ENCODE results near the gene LAMA2. TPM values are rescaled to one million over a fixed set of nuclear protein-coding genes. Genes with fewer than 3 reads are reported as not detected.

The LAMA2 gene
- total RNA-seq, 4 donors from 2014 or later: 115 to 153 (median 134) TPM

DNA sequence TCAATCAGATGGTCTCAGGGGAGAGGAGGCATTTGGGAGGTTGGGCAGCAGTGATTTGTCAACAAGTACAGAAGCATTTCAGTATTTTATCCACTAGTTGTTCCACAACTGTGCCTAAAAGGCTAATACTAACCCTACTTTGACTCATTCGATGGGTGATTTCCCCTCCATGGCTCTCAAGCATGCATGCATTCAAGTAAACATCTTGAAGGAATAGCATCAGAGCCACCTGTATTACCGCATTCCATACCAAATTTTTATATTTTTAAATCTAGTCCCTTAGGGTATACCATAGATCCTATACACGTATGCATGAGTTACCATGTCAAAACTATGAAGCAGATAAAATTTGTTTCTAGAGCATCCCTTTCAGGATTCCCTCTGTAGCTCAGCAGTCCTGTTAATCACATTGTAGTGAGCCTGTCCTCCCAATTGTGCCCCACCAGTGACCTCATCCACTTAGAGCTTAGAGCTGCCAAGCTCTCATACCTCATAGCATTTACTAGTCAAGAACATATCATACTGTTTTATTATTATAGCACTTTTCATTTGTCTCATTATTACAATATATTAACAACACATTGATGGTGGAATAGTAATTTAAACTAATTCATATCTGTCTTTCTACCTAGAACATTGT lies 213.8 kb downstream of the LAMA2 start:
- no peaks in the 10 kb centered on the region for H3K27me3 ChIP-seq
- intact Hi-C loops (cut with DNase I): no loop called here
- 96% methylated on average over 3 of the region's 3 CpGs for WGBS
- TF ChIP-seq, protein P1, sequence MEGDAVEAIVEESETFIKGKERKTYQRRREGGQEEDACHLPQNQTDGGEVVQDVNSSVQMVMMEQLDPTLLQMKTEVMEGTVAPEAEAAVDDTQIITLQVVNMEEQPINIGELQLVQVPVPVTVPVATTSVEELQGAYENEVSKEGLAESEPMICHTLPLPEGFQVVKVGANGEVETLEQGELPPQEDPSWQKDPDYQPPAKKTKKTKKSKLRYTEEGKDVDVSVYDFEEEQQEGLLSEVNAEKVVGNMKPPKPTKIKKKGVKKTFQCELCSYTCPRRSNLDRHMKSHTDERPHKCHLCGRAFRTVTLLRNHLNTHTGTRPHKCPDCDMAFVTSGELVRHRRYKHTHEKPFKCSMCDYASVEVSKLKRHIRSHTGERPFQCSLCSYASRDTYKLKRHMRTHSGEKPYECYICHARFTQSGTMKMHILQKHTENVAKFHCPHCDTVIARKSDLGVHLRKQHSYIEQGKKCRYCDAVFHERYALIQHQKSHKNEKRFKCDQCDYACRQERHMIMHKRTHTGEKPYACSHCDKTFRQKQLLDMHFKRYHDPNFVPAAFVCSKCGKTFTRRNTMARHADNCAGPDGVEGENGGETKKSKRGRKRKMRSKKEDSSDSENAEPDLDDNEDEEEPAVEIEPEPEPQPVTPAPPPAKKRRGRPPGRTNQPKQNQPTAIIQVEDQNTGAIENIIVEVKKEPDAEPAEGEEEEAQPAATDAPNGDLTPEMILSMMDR (IDR thresholded peaks at IDR 0.05): no peak
- TF ChIP-seq POLR2AphosphoS5 (IDR thresholded peaks at IDR 0.05): no peak
- TF ChIP-seq EP300 (IDR thresholded peaks at IDR 0.05): no peak
- TF ChIP-seq POLR2A (IDR thresholded peaks at IDR 0.05; ENCODE audit: low read depth): no peak
- H3K36me3 ChIP-seq: peaks cover 0 to 5% (median 0%) of the 10 kb centered on the region in 4 donors
- H3K4me1 ChIP-seq: peaks cover 0 to 8% (median 0%) of the 10 kb centered on the region in 4 donors
- H3K27ac ChIP-seq (replicated peaks in 1 of 4): no peak overlapping the region
- no peak for DNase-seq (ENCODE audit: extremely low spot score)
- H3K4me3 ChIP-seq: no peak overlapping the region
- no peaks in the 10 kb centered on the region for H3K9me3 ChIP-seq

- intact Hi-C loops (cut with DNase I): no loop called here
- DNase-seq (ENCODE audit: extremely low spot score): no peak
- H3K4me1 ChIP-seq: peaks cover 0 to 11% (median 0%) of the 10 kb centered on the region in 4 donors
- H3K4me3 ChIP-seq: no peak overlapping the region
- WGBS: 80% methylated on average over 9 of the region's 9 CpGs
- no peaks in the 10 kb centered on the region for H3K9me3 ChIP-seq
- no peak overlapping the region for H3K27ac ChIP-seq (replicated peaks in 1 of 4)
- TF ChIP-seq POLR2A (IDR thresholded peaks at IDR 0.05; ENCODE audit: low read depth): no peak
- no peak for TF ChIP-seq EP300 (IDR thresholded peaks at IDR 0.05)
- no peak for TF ChIP-seq POLR2AphosphoS5 (IDR thresholded peaks at IDR 0.05)
- TF ChIP-seq, protein P1 (IDR thresholded peaks at IDR 0.05): no peak
- H3K27me3 ChIP-seq: no peaks in the 10 kb centered on the region
- H3K36me3 ChIP-seq: peaks cover 0 to 5% (median 0%) of the 10 kb centered on the region in 4 donors
These were observed 215.2 kb downstream of the LAMA2 start for GRCh38 chr6:129098061-129098553.

GRCh38 chr6:129099696-129100095 lies 216.8 kb downstream of the LAMA2 start:
- Histone ChIP-seq H3K36me3 (peaks cover 0 to 5% (median 0%) of the 10 kb centered on the region in 4 donors), H3K9me3 (no peaks in the 10 kb centered on the region), H3K27me3 (no peaks in the 10 kb centered on the region), H3K4me1 (peaks cover 0 to 22% (median 0%) of the 10 kb centered on the region in 4 donors), H3K4me3 (no peak overlapping the region), H3K27ac (replicated peaks in 1 of 4) (no peak overlapping the region)
- intact Hi-C loops (cut with DNase I): no loop called here
- DNase-seq (ENCODE audit: extremely low spot score): no peak
- TF ChIP-seq EP300 (IDR thresholded peaks at IDR 0.05) (no peak), POLR2AphosphoS5 (IDR thresholded peaks at IDR 0.05) (no peak), POLR2A (IDR thresholded peaks at IDR 0.05; ENCODE audit: low read depth) (no peak)
- TF ChIP-seq, protein P1 (IDR thresholded peaks at IDR 0.05): no peak

DNA sequence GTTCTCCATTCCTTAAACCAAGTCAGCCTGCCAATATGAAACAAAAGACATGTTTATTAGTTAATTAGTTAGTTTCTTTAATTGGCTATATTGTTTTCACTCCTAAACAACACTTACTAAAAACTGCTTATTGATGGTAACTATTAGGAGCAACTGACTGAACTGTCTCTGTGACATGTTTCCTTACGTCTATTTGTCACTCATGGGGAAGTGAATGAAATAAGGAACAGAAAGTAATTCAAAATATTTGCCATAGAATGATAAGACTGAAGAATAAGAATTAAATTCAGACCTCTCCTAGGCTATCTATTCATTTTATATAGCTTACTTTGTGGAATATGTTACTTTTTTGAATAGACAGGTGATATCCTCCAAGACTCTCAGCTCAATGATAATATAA lies 217.2 kb downstream of the LAMA2 start:
- no peak overlapping the region for H3K27ac ChIP-seq (replicated peaks in 1 of 4)
- no peaks in the 10 kb centered on the region for H3K9me3 ChIP-seq
- no peak for TF ChIP-seq POLR2A (IDR thresholded peaks at IDR 0.05; ENCODE audit: low read depth)
- no peak for TF ChIP-seq POLR2AphosphoS5 (IDR thresholded peaks at IDR 0.05)
- TF ChIP-seq, protein P1 (IDR thresholded peaks at IDR 0.05): no peak
- TF ChIP-seq EP300 (IDR thresholded peaks at IDR 0.05): no peak
- no peaks in the 10 kb centered on the region for H3K27me3 ChIP-seq
- intact Hi-C loops (cut with DNase I): no loop called here
- whole genome bisulfite sequencing: 75% methylated on average over 1 of the region's 1 CpG
- peaks cover 0 to 5% (median 0%) of the 10 kb centered on the region in 4 donors for H3K36me3 ChIP-seq
- no peak overlapping the region for H3K4me3 ChIP-seq
- no peak for DNase-seq (ENCODE audit: extremely low spot score)
- H3K4me1 ChIP-seq: peaks cover 0 to 26% (median 0%) of the 10 kb centered on the region in 4 donors
